H9 (cell line): ENCODE data around the gene OR2T29. TPM values are rescaled to one million over a fixed set of nuclear protein-coding genes. Genes with fewer than 3 reads are reported as not detected.

ENCODE experiments used
- DNase-seq: peaks from one replicate; pipeline ENCODE4 v3.0.0-alpha.2; 2017
- H2AFZ ChIP-seq: one replicate; pipeline ENCODE4 v1.6.1; 2013; ENCODE audit warnings: mild to moderate bottlenecking, low read length, control low read depth, moderate library complexity
- H2AK5ac ChIP-seq: 2 replicates; pipeline ENCODE4 v1.6.1; 2013; ENCODE audit warnings: low read length, control low read depth, mixed read lengths; ENCODE audit not compliant: insufficient read length
- H2BK120ac ChIP-seq: one replicate; pipeline ENCODE4 v1.6.1; 2013; ENCODE audit warnings: low read depth, mild to moderate bottlenecking, low read length, control low read depth, inconsistent platforms; ENCODE audit not compliant: poor library complexity, severe bottlenecking
- H2BK12ac ChIP-seq: 2 replicates; pipeline ENCODE4 v1.6.1; 2013; ENCODE audit warnings: low read length, control low read depth, mixed read lengths, low read depth; ENCODE audit not compliant: insufficient read length
- H2BK15ac ChIP-seq: 2 replicates; pipeline ENCODE4 v1.6.1; 2013; ENCODE audit warnings: low read depth, low read length, control low read depth
- H2BK20ac ChIP-seq: one replicate; pipeline ENCODE4 v1.6.1; 2013; ENCODE audit warnings: low read depth, mild to moderate bottlenecking, low read length, control low read depth, inconsistent platforms; ENCODE audit not compliant: poor library complexity, severe bottlenecking
- H2BK5ac ChIP-seq: 2 replicates; pipeline ENCODE4 v1.6.1; 2013; ENCODE audit warnings: low read length, control low read depth, mixed read lengths; ENCODE audit not compliant: insufficient read length
- H3K14ac ChIP-seq: 2 replicates; pipeline ENCODE4 v1.6.1; 2013; ENCODE audit warnings: low read length, control low read depth; ENCODE audit not compliant: insufficient read depth
- H3K18ac ChIP-seq: 2 replicates; pipeline ENCODE4 v1.6.1; 2013; ENCODE audit warnings: low read depth, mild to moderate bottlenecking, mixed read lengths, low read length, control low read depth; ENCODE audit not compliant: insufficient read length
- H3K23ac ChIP-seq: 2 replicates; pipeline ENCODE4 v1.6.1; 2013; ENCODE audit warnings: low read length, control low read depth, mixed read lengths, low read depth; ENCODE audit not compliant: insufficient read length
- H3K23me2 ChIP-seq: 2 replicates; pipeline ENCODE4 v1.6.1; 2013; ENCODE audit warnings: low read depth, mild to moderate bottlenecking, mixed read lengths, low read length, control low read depth; ENCODE audit not compliant: insufficient read length, poor library complexity, severe bottlenecking
- H3K27ac ChIP-seq: 2 replicates; pipeline ENCODE4 v1.5.1; 2013; ENCODE audit warnings: low read length, control low read depth, mixed read lengths, low read depth; ENCODE audit not compliant: insufficient read length
- H3K27me3 ChIP-seq: 2 replicates; pipeline ENCODE4 v1.6.1; 2013; ENCODE audit warnings: low read length, control low read depth, inconsistent platforms; ENCODE audit not compliant: insufficient read depth
- H3K4ac ChIP-seq: 2 replicates; pipeline ENCODE4 v1.6.1; 2013; ENCODE audit warnings: low read depth, mild to moderate bottlenecking, control low read depth, inconsistent platforms, low read length, moderate library complexity
- H3K4me1 ChIP-seq: 2 replicates; pipeline ENCODE4 v1.6.1; 2013; ENCODE audit warnings: low read length, control low read depth, inconsistent platforms; ENCODE audit not compliant: insufficient read depth
- H3K4me2 ChIP-seq: 2 replicates; pipeline ENCODE4 v1.6.1; 2013; ENCODE audit warnings: low read length, control low read depth, mixed read lengths; ENCODE audit not compliant: insufficient read length, insufficient read depth
- H3K56ac ChIP-seq: 2 replicates; pipeline ENCODE4 v1.6.1; 2013; ENCODE audit warnings: low read depth, mild to moderate bottlenecking, mixed read lengths, low read length, control low read depth; ENCODE audit not compliant: insufficient read length
- H3K79me1 ChIP-seq: 2 replicates; pipeline ENCODE4 v1.6.1; 2013; ENCODE audit warnings: low read depth, mild to moderate bottlenecking, moderate library complexity, low read length, control low read depth, inconsistent platforms; ENCODE audit not compliant: insufficient read depth, poor library complexity, severe bottlenecking
- H3K79me2 ChIP-seq: 2 replicates; pipeline ENCODE4 v1.6.1; 2013; ENCODE audit warnings: low read length, control low read depth, inconsistent platforms; ENCODE audit not compliant: insufficient read depth
- H3K9ac ChIP-seq: 2 replicates; pipeline ENCODE4 v1.6.1; 2013; ENCODE audit warnings: low read length, control low read depth, mixed read lengths; ENCODE audit not compliant: insufficient read length; ENCODE audit errors: extremely low read depth
- H3K9me3 ChIP-seq: one replicate; pipeline ENCODE4 v1.6.1; 2013; ENCODE audit warnings: low read depth, low read length, inconsistent platforms; ENCODE audit not compliant: control insufficient read depth
- H3T11ph ChIP-seq: one replicate; pipeline ENCODE4 v1.6.1; 2013; ENCODE audit warnings: mild to moderate bottlenecking, low read length, control low read depth, inconsistent platforms
- H4K20me1 ChIP-seq: one replicate; pipeline ENCODE4 v1.6.1; 2013; ENCODE audit not compliant: control insufficient read depth, insufficient read length, insufficient read depth
- H4K5ac ChIP-seq: 2 replicates; pipeline ENCODE4 v1.6.1; 2013; ENCODE audit warnings: low read depth, mild to moderate bottlenecking, mixed read lengths, low read length, control low read depth; ENCODE audit not compliant: insufficient read length
- H4K8ac ChIP-seq: replicated peaks from 2 replicates; pipeline ENCODE4 v1.6.1; 2013; ENCODE audit warnings: low read length, control low read depth, mixed read lengths, low read depth; ENCODE audit not compliant: insufficient read length
- H4K91ac ChIP-seq: 2 replicates; pipeline ENCODE4 v1.6.1; 2013; ENCODE audit warnings: low read depth, mild to moderate bottlenecking, moderate library complexity, mixed read lengths, low read length, control low read depth; ENCODE audit not compliant: insufficient read length
- H3K27ac Mint-ChIP-seq, 3 experiments: 2 replicates in 2 of 3; 3 replicates in 1 of 3; pipeline ENCODE4 v1.8.0; 2020 to 2021; ENCODE audit warnings: mixed read lengths in 3 of 3, mild to moderate bottlenecking in 1 of 3, moderate library complexity in 1 of 3
- H3K27me3 Mint-ChIP-seq: 2 replicates; pipeline ENCODE4 v1.8.0; 2021; ENCODE audit warnings: low read depth, mild to moderate bottlenecking, moderate library complexity, mixed read lengths
- H3K36me3 Mint-ChIP-seq, 3 experiments: 2 replicates in 2 of 3; 3 replicates in 1 of 3; pipeline ENCODE4 v1.8.0; 2020 to 2021; ENCODE audit warnings: low read depth in 3 of 3, mixed read lengths in 3 of 3; ENCODE audit not compliant: insufficient read depth in 1 of 3
- H3K4me1 Mint-ChIP-seq, 2 experiments: 2 replicates each; pipeline ENCODE4 v1.8.0; 2020; ENCODE audit warnings: mixed read lengths in 2 of 2
- H3K4me3 Mint-ChIP-seq, 2 experiments: 2 replicates in 1 of 2; 3 replicates in 1 of 2; pipeline ENCODE4 v1.8.0; 2020 to 2021; ENCODE audit warnings: mild to moderate bottlenecking in 2 of 2, mixed read lengths in 2 of 2, moderate library complexity in 1 of 2
- H3K9me3 Mint-ChIP-seq, 2 experiments: 2 replicates in 1 of 2; 3 replicates in 1 of 2; pipeline ENCODE4 v1.8.0; 2020; ENCODE audit warnings: mild to moderate bottlenecking in 2 of 2, mixed read lengths in 2 of 2, moderate library complexity in 1 of 2
- WGBS: extraction: QIAGEN DNeasy Blood & Tissue Kit; methylation state at CpG from one replicate; pipeline ENCODE4 v1.1.7; 2013; ENCODE audit warnings: missing lambda C conversion rate, low lambda C conversion rate, mixed read lengths; ENCODE audit not compliant: insufficient read length; ENCODE audit errors: extremely low coverage; 5-methylcytosine and 5-hydroxymethylcytosine counted together
- total RNA-seq: library from RNA; stranded (reverse); gene quantifications from 2 replicates; pipeline ENCODE4 v1.2.1, GENCODE V29; 2021
- TF ChIP-seq, protein P1 (sequence below): fragments of 200-600 bp; sonication (generic); conservative IDR thresholded peaks from 3 replicates; pipeline ENCODE4 v1.8.0; 2021; ENCODE audit warnings: antibody characterized with exemption, mild to moderate bottlenecking

The OR2T29 gene
- total RNA-seq, 1 experiment from 2014 or later: not detected

DNA sequence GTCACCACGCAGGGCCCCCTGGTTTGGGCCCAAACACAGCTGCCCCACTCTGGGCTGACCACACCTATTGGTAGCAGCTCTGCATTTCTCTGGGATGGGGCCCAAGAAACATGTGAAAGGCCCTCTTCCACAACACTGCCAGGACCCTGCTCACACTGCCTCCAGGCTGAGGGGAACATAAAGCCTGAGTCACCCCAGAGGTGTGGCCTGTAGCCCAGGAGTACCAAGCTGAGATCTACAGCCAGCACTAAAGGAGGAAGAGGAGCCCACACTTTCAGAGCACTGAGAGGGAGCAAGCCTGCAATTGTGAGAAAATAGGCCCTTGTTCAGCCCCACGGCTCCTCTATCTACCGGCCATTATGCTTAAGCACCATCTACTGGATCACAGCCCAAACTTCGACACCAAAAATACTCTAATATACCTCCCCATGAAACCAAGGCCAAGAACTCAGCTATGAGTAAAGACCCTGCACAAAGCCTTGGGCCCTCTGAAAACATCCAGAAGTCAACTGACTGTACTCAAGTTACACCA is 49.4 kb upstream of the OR2T29 start:
- no peak overlapping the region for H2AFZ ChIP-seq
- no peak overlapping the region for H2BK15ac ChIP-seq
- no peaks in the 10 kb centered on the region for H4K20me1 ChIP-seq
- H3K79me1 ChIP-seq: no peaks in the 10 kb centered on the region
- no peak overlapping the region for H4K91ac ChIP-seq
- no peak overlapping the region for H3K4ac ChIP-seq
- no peaks in the 10 kb centered on the region for H3K4me1 ChIP-seq
- no peak overlapping the region for H3K18ac ChIP-seq
- peaks cover 67% of the 10 kb centered on the region for H3K9me3 ChIP-seq
- H2AK5ac ChIP-seq: no peak overlapping the region
- H3K27me3 ChIP-seq: no peaks in the 10 kb centered on the region
- H3K27ac ChIP-seq: no peak overlapping the region
- H3K27me3 Mint-ChIP-seq: no peaks in the 10 kb centered on the region; the same call in 1 of the 2 replicates
- no peak overlapping the region for H3K27ac Mint-ChIP-seq
- WGBS: no CpG with 5 or more reads among the region's 4 CpGs
- no peaks in the 10 kb centered on the region for H3K4me1 Mint-ChIP-seq
- TF ChIP-seq, protein P1, sequence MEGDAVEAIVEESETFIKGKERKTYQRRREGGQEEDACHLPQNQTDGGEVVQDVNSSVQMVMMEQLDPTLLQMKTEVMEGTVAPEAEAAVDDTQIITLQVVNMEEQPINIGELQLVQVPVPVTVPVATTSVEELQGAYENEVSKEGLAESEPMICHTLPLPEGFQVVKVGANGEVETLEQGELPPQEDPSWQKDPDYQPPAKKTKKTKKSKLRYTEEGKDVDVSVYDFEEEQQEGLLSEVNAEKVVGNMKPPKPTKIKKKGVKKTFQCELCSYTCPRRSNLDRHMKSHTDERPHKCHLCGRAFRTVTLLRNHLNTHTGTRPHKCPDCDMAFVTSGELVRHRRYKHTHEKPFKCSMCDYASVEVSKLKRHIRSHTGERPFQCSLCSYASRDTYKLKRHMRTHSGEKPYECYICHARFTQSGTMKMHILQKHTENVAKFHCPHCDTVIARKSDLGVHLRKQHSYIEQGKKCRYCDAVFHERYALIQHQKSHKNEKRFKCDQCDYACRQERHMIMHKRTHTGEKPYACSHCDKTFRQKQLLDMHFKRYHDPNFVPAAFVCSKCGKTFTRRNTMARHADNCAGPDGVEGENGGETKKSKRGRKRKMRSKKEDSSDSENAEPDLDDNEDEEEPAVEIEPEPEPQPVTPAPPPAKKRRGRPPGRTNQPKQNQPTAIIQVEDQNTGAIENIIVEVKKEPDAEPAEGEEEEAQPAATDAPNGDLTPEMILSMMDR: no peak
- H3K23me2 ChIP-seq: no peaks in the 10 kb centered on the region
- peaks cover 86 to 87% of the 10 kb centered on the region in 2 experiments for H3K9me3 Mint-ChIP-seq
- H3T11ph ChIP-seq: no peak overlapping the region
- H2BK20ac ChIP-seq: no peak overlapping the region
- H4K8ac ChIP-seq: no peak overlapping the region
- no peak overlapping the region for H3K4me2 ChIP-seq
- no peak overlapping the region for H3K56ac ChIP-seq
- H3K4me3 Mint-ChIP-seq: no peak overlapping the region
- no peak overlapping the region for H2BK120ac ChIP-seq
- H4K5ac ChIP-seq: no peak overlapping the region
- no peak overlapping the region for H2BK12ac ChIP-seq
- H3K14ac ChIP-seq: no peak overlapping the region
- no peaks in the 10 kb centered on the region for H3K79me2 ChIP-seq
- H3K9ac ChIP-seq: no peak overlapping the region
- peaks cover 8 to 37% (median 12%) of the 10 kb centered on the region in 3 experiments; a peak in 4 of 7 replicates for H3K36me3 Mint-ChIP-seq
- no peak overlapping the region for H3K23ac ChIP-seq
- no peak overlapping the region for H2BK5ac ChIP-seq
- DNase-seq: no peak
